Spleen (tissue), 11 donors: ENCODE data around the gene MYO16. TPM values are rescaled to one million over a fixed set of nuclear protein-coding genes. Genes with fewer than 3 reads are reported as not detected.

Source experiments
- DNase-seq: peaks from one replicate; pipeline ENCODE4 v3.0.0-alpha.2; 2020
- H3K27ac ChIP-seq, 8 donors: fragments of 200-600 bp; sonication (generic) in 7 of 8; 1 replicate in 4 of 8; 2 replicates in 4 of 8; pipeline versions ENCODE4 v1.5.0 to v1.8.0; 2016 to 2021; ENCODE audit warnings: inconsistent platforms in 4 of 8, mild to moderate bottlenecking in 4 of 8, moderate library complexity in 1 of 8
- H3K27me3 ChIP-seq, 7 donors: fragments of 200-600 bp; sonication (generic) in 6 of 7; replicated peaks in 1 of 7; 1 replicate in 4 of 7; 2 replicates in 3 of 7; pipeline versions ENCODE4 v1.5.0 to v1.8.0; 2016 to 2021; ENCODE audit warnings: inconsistent platforms in 3 of 7, mild to moderate bottlenecking in 1 of 7
- H3K36me3 ChIP-seq, 6 donors: fragments of 200-600 bp; sonication (generic) in 5 of 6; 1 replicate in 4 of 6; 2 replicates in 2 of 6; pipeline versions ENCODE4 v1.5.0 to v1.8.0; 2016 to 2021; ENCODE audit warnings: inconsistent platforms in 2 of 6
- H3K4me1 ChIP-seq, 6 donors: fragments of 200-600 bp; sonication (generic) in 5 of 6; 1 replicate in 3 of 6; 2 replicates in 3 of 6; pipeline versions ENCODE4 v1.5.0 to v1.8.0; 2016 to 2021; ENCODE audit warnings: inconsistent platforms in 3 of 6
- H3K4me3 ChIP-seq, 8 donors: fragments of 200-600 bp; sonication (generic) in 7 of 8; 1 replicate in 4 of 8; 2 replicates in 4 of 8; pipeline versions ENCODE4 v1.5.0 to v1.8.0; 2016 to 2021; ENCODE audit warnings: inconsistent platforms in 4 of 8, mild to moderate bottlenecking in 4 of 8, moderate library complexity in 2 of 8
- H3K9me3 ChIP-seq, 8 donors: fragments of 200-600 bp; sonication (generic) in 7 of 8; 1 replicate in 4 of 8; 2 replicates in 4 of 8; pipeline versions ENCODE4 v1.5.0 to v1.8.0; 2016 to 2021; ENCODE audit warnings: inconsistent platforms in 4 of 8
- POLR2A ChIP-seq, 3 donors: fragments of 450-650 bp; IDR thresholded peaks; one replicate each; pipeline ENCODE4 v1.5.1; 2017; ENCODE audit warnings: antibody characterized with exemption in 3 of 3, mild to moderate bottlenecking in 1 of 3
- POLR2AphosphoS5 ChIP-seq, 3 donors: sonication (generic); formaldehyde crosslinking; IDR thresholded peaks; one replicate each; pipeline ENCODE4 v1.5.1; 2017; ENCODE audit warnings: antibody characterized with exemption in 3 of 3
- WGBS, 5 donors: extraction: QIAGEN DNeasy Blood & Tissue Kit in 3 of 5; methylation state at CpG; one replicate each; pipeline versions ENCODE4 v1.1.5 to v1.1.7; 2013 to 2018; 5-methylcytosine and 5-hydroxymethylcytosine counted together
- intact Hi-C: fragments of 100-400 bp; cut with DNase I; formaldehyde crosslinking; loops from one replicate; pipeline ENCODE4 v1.15.0; 2023; ENCODE audit warnings: low total_unique reads
- polyA plus RNA-seq, 3 donors: library from polyadenylated mRNA; stranded (reverse); fragments of 200-250 nt; gene quantifications; one replicate each; pipeline ENCODE4 v1.2.1, GENCODE V29; 2013
- total RNA-seq, 7 donors: library from RNA; depleted of rRNA in 3 of 7; stranded (reverse); fragments of >200 nt in 3 of 7; fragmentation: NEBNext Ultra II Directional in 4 of 7; extraction: Animal tissue kit (Norgen Biotek cat#: 25700) in 4 of 7; gene quantifications; one replicate each; pipeline versions ENCODE4 v1.1.0 to v1.2.1, GENCODE V29; 2016 to 2021
- TF ChIP-seq, protein P1 (sequence below), 11 experiments: fragments of 200-600 bp in 7 of 11; fragments of 450-650 bp in 4 of 11; sonication (generic) in 4 of 11; IDR thresholded peaks in 8 of 11; conservative IDR thresholded peaks in 3 of 11; 1 replicate in 7 of 11; 2 replicates in 4 of 11; pipeline versions ENCODE4 v1.4.0 to v1.8.0; 2016 to 2021; ENCODE audit warnings: antibody characterized with exemption in 11 of 11, inconsistent platforms in 4 of 11, mild to moderate bottlenecking in 1 of 11
- donor health status: healthy with polysubstance abuse.
- donor health status: DM: no; HTN: no; CAD: no; lungs with moderate emphysema.
- donor health status: DM: no; HTN: no; CAD: no.
- donor health status: Bipolar disorder and iron deficiency.
- donor health status: healthy.
- donor health status: DM: no; HTN: no; CAD: no.
- donor health status: DM: yes; HTN: yes; CAD: no.

The MYO16 gene
- total and polyA plus RNA-seq, 10 donors, result 0.03 to 0.51 (median 0.26) TPM; not detected in 1

DNA sequence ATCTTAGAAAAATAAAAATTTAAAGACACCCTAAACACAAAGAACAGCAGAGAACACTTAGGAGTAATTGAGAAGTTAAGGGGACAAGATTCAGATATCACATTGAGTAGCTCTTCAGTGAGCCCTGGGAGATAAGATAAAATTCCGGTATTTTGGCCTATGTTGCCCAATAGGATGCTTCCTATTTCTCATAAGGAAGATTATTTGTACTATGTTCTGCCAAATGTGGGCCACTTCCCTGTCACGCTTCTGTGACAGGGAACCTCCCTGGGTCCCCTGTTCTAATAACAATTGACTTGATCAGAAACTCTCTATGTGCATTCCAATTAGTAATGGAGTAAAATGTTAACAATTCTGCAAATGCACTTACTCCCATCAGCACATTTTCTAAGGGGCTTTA lies 310.7 kb downstream of the MYO16 start:
- peaks cover 0 to 19% (median 10%) of the 10 kb centered on the region in 8 donors for H3K9me3 ChIP-seq
- WGBS, 5 donors, result 38 to 76% (median 53%) methylated on average over 2 of the region's 2 CpGs
- intact Hi-C loops, result no loop called here
- TF ChIP-seq POLR2AphosphoS5 (IDR thresholded peaks at IDR 0.05), result no peak
- TF ChIP-seq POLR2A (IDR thresholded peaks at IDR 0.05), result no peak
- TF ChIP-seq, protein P1, sequence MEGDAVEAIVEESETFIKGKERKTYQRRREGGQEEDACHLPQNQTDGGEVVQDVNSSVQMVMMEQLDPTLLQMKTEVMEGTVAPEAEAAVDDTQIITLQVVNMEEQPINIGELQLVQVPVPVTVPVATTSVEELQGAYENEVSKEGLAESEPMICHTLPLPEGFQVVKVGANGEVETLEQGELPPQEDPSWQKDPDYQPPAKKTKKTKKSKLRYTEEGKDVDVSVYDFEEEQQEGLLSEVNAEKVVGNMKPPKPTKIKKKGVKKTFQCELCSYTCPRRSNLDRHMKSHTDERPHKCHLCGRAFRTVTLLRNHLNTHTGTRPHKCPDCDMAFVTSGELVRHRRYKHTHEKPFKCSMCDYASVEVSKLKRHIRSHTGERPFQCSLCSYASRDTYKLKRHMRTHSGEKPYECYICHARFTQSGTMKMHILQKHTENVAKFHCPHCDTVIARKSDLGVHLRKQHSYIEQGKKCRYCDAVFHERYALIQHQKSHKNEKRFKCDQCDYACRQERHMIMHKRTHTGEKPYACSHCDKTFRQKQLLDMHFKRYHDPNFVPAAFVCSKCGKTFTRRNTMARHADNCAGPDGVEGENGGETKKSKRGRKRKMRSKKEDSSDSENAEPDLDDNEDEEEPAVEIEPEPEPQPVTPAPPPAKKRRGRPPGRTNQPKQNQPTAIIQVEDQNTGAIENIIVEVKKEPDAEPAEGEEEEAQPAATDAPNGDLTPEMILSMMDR (IDR thresholded peaks at IDR 0.05 in 8 of 11, conservative IDR thresholded peaks at IDR 0.05 in 3 of 11), result no peak
- H3K4me1 ChIP-seq, result no peaks in the 10 kb centered on the region
- no peak overlapping the region for H3K27ac ChIP-seq
- no peak overlapping the region for H3K4me3 ChIP-seq
- no peak for DNase-seq
- no peaks in the 10 kb centered on the region for H3K36me3 ChIP-seq
- peaks cover 0 to 12% (median 0%) of the 10 kb centered on the region in 7 donors for H3K27me3 ChIP-seq

DNA sequence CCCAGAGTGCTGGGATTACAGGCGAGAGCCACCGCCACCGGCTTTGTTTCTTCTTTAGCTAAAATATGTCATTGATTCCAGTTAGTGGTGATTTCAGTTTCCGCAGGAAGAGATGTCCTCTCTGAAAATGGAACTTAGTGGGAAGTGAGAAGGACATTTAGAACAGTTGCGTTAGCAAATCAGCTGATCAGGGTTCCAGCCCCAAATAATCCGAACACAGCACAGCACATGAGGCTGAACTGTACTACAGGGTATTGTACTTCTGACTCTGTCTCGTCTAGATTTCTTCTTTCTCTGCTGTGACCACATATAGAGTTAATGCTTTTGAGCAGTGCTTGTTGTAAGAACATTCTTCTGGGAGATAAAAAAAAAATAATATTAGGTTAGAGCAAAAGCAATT lies 314.4 kb downstream of the MYO16 start:
- no peaks in the 10 kb centered on the region for H3K9me3 ChIP-seq
- intact Hi-C loops, result no loop called here
- peak overlapping the region in 1 of 8 donors; percentile 24 for H3K27ac ChIP-seq
- H3K36me3 ChIP-seq, result no peaks in the 10 kb centered on the region
- WGBS, 5 donors, result 83 to 92% (median 89%) methylated on average over 7 of the region's 7 CpGs
- H3K4me1 ChIP-seq, result no peaks in the 10 kb centered on the region
- H3K4me3 ChIP-seq, result no peak overlapping the region
- no peak for DNase-seq
- H3K27me3 ChIP-seq, result peaks cover 0 to 6% (median 0%) of the 10 kb centered on the region in 7 donors
- TF ChIP-seq POLR2A (IDR thresholded peaks at IDR 0.05) (no peak), POLR2AphosphoS5 (IDR thresholded peaks at IDR 0.05) (no peak)
- TF ChIP-seq, protein P1 (IDR thresholded peaks at IDR 0.05 in 8 of 11, conservative IDR thresholded peaks at IDR 0.05 in 3 of 11), result no peak

DNA sequence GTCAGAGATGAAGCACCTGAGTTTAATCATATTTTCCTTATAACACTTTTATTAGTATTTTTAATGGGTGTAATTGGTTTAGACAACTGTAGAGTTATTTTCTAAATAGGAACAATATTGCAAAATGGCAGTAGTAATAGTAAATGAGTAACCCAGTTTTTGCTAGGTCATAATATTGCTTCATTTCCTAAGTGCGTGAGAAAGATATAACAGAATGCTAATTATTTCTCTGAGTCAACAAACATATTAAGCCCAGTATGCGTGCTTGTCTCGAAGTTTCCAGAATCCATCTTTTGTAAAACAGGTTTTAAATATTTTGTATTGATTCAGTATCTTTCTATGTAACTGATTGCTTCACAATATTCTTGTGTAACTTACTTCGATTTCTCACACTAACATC lies 315.3 kb downstream of the MYO16 start:
- no peaks in the 10 kb centered on the region for H3K9me3 ChIP-seq
- no peaks in the 10 kb centered on the region for H3K4me1 ChIP-seq
- no peak for TF ChIP-seq POLR2AphosphoS5 (IDR thresholded peaks at IDR 0.05)
- TF ChIP-seq, protein P1 (IDR thresholded peaks at IDR 0.05 in 8 of 11, conservative IDR thresholded peaks at IDR 0.05 in 3 of 11), result no peak
- TF ChIP-seq POLR2A (IDR thresholded peaks at IDR 0.05), result no peak
- intact Hi-C loops, result no loop called here
- H3K27me3 ChIP-seq, result no peaks in the 10 kb centered on the region
- DNase-seq, result no peak
- H3K36me3 ChIP-seq, result no peaks in the 10 kb centered on the region
- H3K27ac ChIP-seq, result peak overlapping the region in 2 of 8 donors; percentile 29 to 32
- H3K4me3 ChIP-seq, result no peak overlapping the region
- 59 to 88% (median 70%) methylated on average over 4 of the region's 4 CpGs for whole genome bisulfite sequencing, 5 donors

DNA sequence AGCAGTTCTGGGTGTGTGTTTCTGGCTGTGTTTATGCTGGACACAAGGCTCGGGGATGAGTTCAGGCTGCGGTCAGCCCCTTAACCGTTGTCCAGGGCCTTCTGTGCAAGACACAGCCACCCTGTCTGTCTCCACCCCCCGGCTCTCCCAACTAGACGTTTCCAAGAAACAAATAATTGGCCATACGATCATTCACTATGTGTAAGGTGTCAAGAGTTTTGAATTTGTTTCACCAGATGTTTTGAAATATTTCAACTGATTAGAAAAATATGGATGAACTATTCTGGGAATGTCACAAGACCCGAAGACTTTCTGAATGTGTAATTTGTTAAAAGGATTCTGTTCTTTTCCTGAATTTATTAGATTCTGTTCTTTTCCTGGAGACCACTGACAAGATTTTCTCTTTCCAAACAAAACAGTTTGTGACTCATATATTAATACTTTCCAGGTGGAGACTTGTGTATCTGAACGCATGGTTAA lies 318.2 kb downstream of the MYO16 start:
- H3K27me3 ChIP-seq, result no peaks in the 10 kb centered on the region
- TF ChIP-seq POLR2A (IDR thresholded peaks at IDR 0.05) (no peak), POLR2AphosphoS5 (IDR thresholded peaks at IDR 0.05) (no peak)
- TF ChIP-seq, protein P1 (IDR thresholded peaks at IDR 0.05 in 8 of 11, conservative IDR thresholded peaks at IDR 0.05 in 3 of 11), result no peak
- DNase-seq, result no peak
- H3K27ac ChIP-seq, result no peak overlapping the region
- H3K9me3 ChIP-seq, result no peaks in the 10 kb centered on the region
- H3K4me3 ChIP-seq, result no peak overlapping the region
- no peaks in the 10 kb centered on the region for H3K36me3 ChIP-seq
- no peaks in the 10 kb centered on the region for H3K4me1 ChIP-seq
- intact Hi-C loops, result no loop called here
- 81 to 91% (median 85%) methylated on average over 8 of the region's 8 CpGs for WGBS, 5 donors
